Lower leg skin (tissue), 4 donors: Measurements from ENCODE around the gene TMC4. TPM values are rescaled to one million over a fixed set of nuclear protein-coding genes. Genes with fewer than 3 reads are reported as not detected.

Experiments
- DNase-seq, 2 donors: peaks; one replicate each; pipeline ENCODE4 v3.0.0-alpha.2; 2019; ENCODE audit warnings: low spot score in 2 of 2
- H3K4me3 ChIP-seq: fragments of 200-600 bp; sonication (generic); 2 replicates; pipeline ENCODE4 v1.5.1; 2017; ENCODE audit warnings: mild to moderate bottlenecking, low read depth; ENCODE audit not compliant: poor library complexity, severe bottlenecking
- POLR2A ChIP-seq, 2 donors: fragments of 450-650 bp; IDR thresholded peaks; one replicate each; pipeline ENCODE4 v1.6.1; 2016 to 2017; ENCODE audit warnings: antibody characterized with exemption in 2 of 2, mild to moderate bottlenecking in 1 of 2, moderate library complexity in 1 of 2
- WGBS, 2 donors: methylation state at CpG; one replicate each; pipeline ENCODE4 v1.1.5; 2018; 5-methylcytosine and 5-hydroxymethylcytosine counted together
- intact Hi-C: fragments of 100-400 bp; cut with DNase I; formaldehyde crosslinking; loops from one replicate; pipeline ENCODE4 v1.15.0; 2023; ENCODE audit warnings: low total_unique reads
- total RNA-seq, 4 donors: library from RNA; depleted of rRNA; stranded (reverse); fragments of >200 nt; gene quantifications; one replicate each; pipeline ENCODE4 v1.1.0, GENCODE V29; 2016
- TF ChIP-seq, protein P1 (sequence below), 3 donors: fragments of 450-650 bp; IDR thresholded peaks; one replicate each; pipeline ENCODE4 v1.5.1; 2016; ENCODE audit warnings: antibody characterized with exemption in 3 of 3, mild to moderate bottlenecking in 3 of 3, moderate library complexity in 2 of 3

The TMC4 gene
- total RNA-seq, 4 donors from 2014 or later = 2.4 to 9.3 (median 6.3) TPM

DNA sequence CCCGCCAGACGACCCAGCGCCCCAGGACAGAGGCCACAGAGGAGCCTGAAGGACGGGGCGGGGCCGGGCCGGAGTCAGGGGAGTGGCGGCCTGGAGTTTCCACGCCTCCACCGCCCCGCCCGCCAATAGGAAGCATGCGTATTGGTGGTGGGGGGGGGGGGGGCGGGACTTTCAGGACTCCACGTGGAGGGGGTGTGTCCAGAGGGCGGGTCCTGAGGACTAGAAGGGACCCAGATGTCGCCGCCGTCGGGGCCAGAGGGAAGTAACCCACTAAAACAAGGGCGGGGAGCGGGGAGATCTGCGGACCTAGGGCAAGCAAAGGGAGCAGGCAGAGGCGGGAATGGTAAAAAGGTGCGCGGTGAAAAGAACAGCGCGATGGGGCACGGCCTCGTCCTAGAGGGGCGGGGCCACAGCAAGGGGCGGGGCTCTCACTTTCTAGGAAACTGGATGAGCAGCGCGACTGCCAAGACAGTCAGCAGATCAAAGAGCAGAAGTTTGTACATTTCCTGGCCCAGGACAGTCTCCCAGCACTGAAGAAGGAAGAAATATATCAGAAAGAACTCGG, 10.6 kb downstream of the TMC4 start:
- TF ChIP-seq, protein P1, sequence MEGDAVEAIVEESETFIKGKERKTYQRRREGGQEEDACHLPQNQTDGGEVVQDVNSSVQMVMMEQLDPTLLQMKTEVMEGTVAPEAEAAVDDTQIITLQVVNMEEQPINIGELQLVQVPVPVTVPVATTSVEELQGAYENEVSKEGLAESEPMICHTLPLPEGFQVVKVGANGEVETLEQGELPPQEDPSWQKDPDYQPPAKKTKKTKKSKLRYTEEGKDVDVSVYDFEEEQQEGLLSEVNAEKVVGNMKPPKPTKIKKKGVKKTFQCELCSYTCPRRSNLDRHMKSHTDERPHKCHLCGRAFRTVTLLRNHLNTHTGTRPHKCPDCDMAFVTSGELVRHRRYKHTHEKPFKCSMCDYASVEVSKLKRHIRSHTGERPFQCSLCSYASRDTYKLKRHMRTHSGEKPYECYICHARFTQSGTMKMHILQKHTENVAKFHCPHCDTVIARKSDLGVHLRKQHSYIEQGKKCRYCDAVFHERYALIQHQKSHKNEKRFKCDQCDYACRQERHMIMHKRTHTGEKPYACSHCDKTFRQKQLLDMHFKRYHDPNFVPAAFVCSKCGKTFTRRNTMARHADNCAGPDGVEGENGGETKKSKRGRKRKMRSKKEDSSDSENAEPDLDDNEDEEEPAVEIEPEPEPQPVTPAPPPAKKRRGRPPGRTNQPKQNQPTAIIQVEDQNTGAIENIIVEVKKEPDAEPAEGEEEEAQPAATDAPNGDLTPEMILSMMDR (IDR thresholded peaks at IDR 0.05) = no peak
- no peak for TF ChIP-seq POLR2A (IDR thresholded peaks at IDR 0.05)
- H3K4me3 ChIP-seq = no peak overlapping the region
- DNase-seq = peak; percentile 81 to 96
- intact Hi-C loops = no loop called here
- 1 to 2% methylated on average over 28 to 33 of the region's 35 CpGs for WGBS, 2 donors

DNA sequence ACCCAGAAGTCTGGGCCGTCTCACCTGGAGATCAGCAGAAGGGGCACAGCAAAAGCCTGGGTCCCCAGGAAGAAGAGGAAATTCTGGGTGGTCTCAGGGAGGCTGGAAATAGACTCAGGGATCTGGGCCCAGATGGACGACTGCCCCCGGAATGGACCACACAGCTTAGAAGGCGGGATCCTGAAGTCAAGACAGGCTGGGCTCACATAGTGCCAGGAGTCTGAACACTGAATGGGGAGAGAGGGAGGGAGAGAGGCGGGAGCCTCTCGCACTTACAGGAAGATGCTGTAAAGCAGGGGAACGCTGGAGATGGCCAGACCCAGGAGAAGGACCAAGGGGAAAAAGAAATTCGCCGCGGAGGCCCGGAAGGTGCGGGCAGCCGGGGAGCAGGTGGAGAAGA, 12.1 kb downstream of the TMC4 start:
- no peak overlapping the region for H3K4me3 ChIP-seq
- 29 to 37% methylated on average over 13 of the region's 13 CpGs for WGBS, 2 donors
- intact Hi-C loops = no loop called here

DNA sequence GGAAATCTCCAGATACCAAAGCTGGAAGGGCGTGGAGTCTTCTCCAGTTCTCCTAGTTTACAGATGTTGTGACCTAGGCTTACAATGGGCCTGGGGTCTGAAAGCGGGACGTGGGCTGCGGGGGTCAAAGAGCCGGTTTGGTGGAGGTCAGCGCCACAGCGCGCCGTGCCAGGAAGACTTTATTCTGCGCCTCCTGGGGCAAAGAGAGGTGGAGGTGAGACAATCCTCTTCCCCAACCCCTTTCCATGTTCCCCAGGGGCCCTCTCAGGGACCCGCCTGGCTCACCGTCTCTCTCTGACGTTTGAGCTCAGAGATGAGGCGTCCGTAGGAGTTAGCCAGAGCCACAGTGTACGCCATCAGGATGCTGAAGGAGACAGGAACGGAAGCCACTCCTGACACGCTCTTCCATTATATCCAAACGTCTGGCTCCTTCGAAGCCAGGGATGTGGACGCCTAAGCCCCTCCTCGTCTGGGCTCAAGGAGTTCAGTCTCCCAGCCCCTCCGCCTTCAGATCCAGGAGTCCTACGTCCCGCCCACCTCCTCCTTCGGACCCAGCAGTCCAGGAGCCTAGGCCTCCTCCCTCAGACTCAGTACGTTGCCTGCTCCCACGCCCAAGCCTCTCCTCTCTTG, 12.7 kb downstream of the TMC4 start:
- no peak for DNase-seq
- TF ChIP-seq, protein P1 (IDR thresholded peaks at IDR 0.05) = no peak
- intact Hi-C loops = no loop called here
- 1 to 2% methylated on average over 24 to 28 of the region's 28 CpGs for WGBS, 2 donors
- H3K4me3 ChIP-seq = peak overlapping the region; percentile 42

More for the DNA sequence above, 12.1 kb downstream of the TMC4 start:
- TF ChIP-seq POLR2A (IDR thresholded peaks at IDR 0.05) = no peak
- TF ChIP-seq, protein P1 (IDR thresholded peaks at IDR 0.05) = no peak
- no peak for DNase-seq

DNA sequence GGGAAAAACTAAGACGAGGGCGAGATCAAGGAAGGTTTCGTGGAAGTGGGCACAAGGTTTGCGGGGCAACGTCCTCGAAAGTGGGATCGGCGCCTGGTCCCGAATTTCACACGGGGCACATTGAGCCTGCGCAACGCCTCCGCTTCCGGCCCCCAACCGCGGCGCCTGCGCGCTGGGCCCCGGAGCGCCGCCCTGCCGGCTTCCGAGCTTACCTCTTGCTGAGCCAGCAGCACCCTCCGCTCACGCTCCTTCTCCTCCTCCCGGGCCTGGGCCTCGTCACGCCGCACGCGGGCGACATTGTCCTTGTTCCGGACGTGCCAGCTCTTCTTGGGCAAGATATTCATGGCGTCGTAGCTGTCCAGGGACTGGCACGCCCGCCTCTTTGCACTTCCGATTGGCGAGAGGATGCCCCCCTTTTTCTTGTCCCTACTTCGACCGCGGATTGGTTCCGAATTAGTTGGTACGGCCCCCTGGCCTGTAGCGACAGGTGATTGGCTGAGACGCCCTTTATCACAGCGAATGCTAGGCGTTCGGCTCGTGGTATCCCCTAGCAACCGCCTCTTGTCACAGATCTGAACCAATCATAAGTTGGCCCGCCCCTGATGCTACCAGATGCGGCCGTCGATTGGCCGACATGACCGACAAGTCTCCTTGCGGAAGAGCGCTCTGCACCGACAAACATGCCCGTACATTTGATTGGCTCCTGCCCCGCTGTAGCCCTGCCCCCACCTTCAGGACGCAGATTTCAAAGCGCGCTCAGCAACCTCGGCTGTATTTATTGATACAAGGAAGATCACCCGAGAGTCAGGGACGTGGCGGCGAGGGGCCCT, 13.4 kb downstream of the TMC4 start, which contains the start of gene LENG1:
Gene LENG1, minus strand, starts transcription at position 370 of the 830 bp plus-strand sequence. Its CDS starts 26 bp downstream, at position 344.
- peak; percentile 100 for DNase-seq
- WGBS, 2 donors = 0 to 1% methylated on average over 66 to 72 of the region's 72 CpGs
- intact Hi-C loops = no loop called here
- TF ChIP-seq, protein P1 (IDR thresholded peaks at IDR 0.05) = no peak
- TF ChIP-seq POLR2A (IDR thresholded peaks at IDR 0.05) = peak in 1 of 2 donors; percentile 15
- H3K4me3 ChIP-seq = peak within 1 kb of the TSS; percentile 56

DNA sequence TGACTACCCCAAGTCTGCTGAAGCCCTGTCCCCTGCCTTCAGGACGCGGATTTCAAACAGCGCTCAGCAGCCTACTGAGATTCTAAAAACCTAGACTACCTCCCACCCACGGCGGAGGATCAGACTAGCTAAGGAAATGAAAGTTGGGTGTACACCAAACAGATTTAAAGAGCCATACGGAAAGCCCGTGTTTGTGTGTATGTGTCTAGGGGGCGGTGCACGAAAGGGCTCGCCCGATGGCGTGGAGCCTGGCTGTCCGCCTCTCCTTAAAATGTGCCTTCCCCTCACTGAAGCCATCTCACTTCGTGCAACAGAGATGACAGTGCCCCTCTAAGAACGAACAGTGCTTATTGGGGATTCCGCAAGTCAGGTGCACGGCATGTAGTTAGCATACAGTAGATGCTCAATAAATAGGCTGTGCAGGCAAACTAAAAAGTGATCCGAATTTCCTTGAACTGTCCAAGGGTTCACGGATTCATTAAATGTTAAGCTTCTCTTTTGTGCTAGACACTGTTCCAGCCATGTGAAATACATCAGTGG, 14.1 kb downstream of the TMC4 start:
- intact Hi-C loops = no loop called here
- 5 to 8% methylated on average over 19 of the region's 19 CpGs for WGBS, 2 donors
- peak overlapping the region; percentile 56 for H3K4me3 ChIP-seq
- DNase-seq = no peak
- no peak for TF ChIP-seq POLR2A (IDR thresholded peaks at IDR 0.05)
- TF ChIP-seq, protein P1 (IDR thresholded peaks at IDR 0.05) = no peak
